Lower leg skin (tissue), 3 donors: ENCODE data around the gene NLGN4X.

ENCODE experiments used
- CTCF ChIP-seq, 3 donors: fragments of 450-650 bp; IDR thresholded peaks; one replicate each; pipeline ENCODE4 v1.5.1; 2016; ENCODE audit warnings: antibody characterized with exemption in 3 of 3, mild to moderate bottlenecking in 3 of 3, moderate library complexity in 2 of 3
- POLR2A ChIP-seq, 2 donors: fragments of 450-650 bp; IDR thresholded peaks; one replicate each; pipeline ENCODE4 v1.6.1; 2016 to 2017; ENCODE audit warnings: antibody characterized with exemption in 2 of 2, mild to moderate bottlenecking in 1 of 2, moderate library complexity in 1 of 2

GRCh38 chrX:5870238-5870637, 358.4 kb downstream of the NLGN4X start:
- TF ChIP-seq POLR2A (IDR thresholded peaks at IDR 0.05) (no peak), CTCF (IDR thresholded peaks at IDR 0.05) (no peak)
